HepG2 (cell line): ENCODE data around the gene HBEGF. TPM values are rescaled to one million over a fixed set of nuclear protein-coding genes. Genes with fewer than 3 reads are reported as not detected.

Experiments
- ASH2L ChIP-seq: fragments of 300-600, 200-600 bp; sonication (generic); IDR thresholded peaks from 2 replicates; pipeline ENCODE4 v1.7.0; 2017; ENCODE audit warnings: low read depth, mild to moderate bottlenecking, moderate library complexity, mixed read lengths, low read length; ENCODE audit not compliant: insufficient read length
- FOXC1 ChIP-seq: sonication (generic); formaldehyde crosslinking; IDR thresholded peaks from 2 replicates; pipeline ENCODE4 v1.8.0; 2022; ENCODE audit warnings: mild to moderate bottlenecking, missing genetic modification reagents, borderline replicate concordance
- KMT2B ChIP-seq: IDR thresholded peaks from 2 replicates; pipeline ENCODE4 v1.6.1; 2016; ENCODE audit warnings: missing genetic modification reagents, missing compliant biosample characterization
- ZNF598 ChIP-seq: sonication (generic); formaldehyde crosslinking; IDR thresholded peaks from 2 replicates; pipeline ENCODE4 v1.5.1; 2020; ENCODE audit warnings: mild to moderate bottlenecking, missing genetic modification reagents, borderline replicate concordance
- ZSCAN21 ChIP-seq: sonication (generic); formaldehyde crosslinking; IDR thresholded peaks from 2 replicates; pipeline ENCODE4 v1.8.0; 2022; ENCODE audit warnings: mild to moderate bottlenecking, missing genetic modification reagents, moderate library complexity, borderline replicate concordance
- polyA plus RNA-seq, 8 experiments: library from polyadenylated mRNA; depleted of rRNA in 3 of 8; stranded (reverse) in 7 of 8; unstranded in 1 of 8; fragments of >200 nt; fragmentation: Illumina TruSeq in 4 of 8; extraction: Trizol in 4 of 8; gene quantifications; 2 replicates each; pipeline versions ENCODE4 v1.2.1 to v1.2.3, GENCODE V29; 2011 to 2016; ENCODE audit warnings: low read depth in 4 of 8, missing spikeins in 1 of 8, mixed read lengths in 1 of 8; ENCODE audit not compliant: insufficient read depth in 1 of 8
- total RNA-seq, 5 experiments: library from RNA; depleted of rRNA; stranded (reverse); fragments of >200 nt; fragmentation: Illumina TruSeq; extraction: Trizol; gene quantifications; 2 replicates each; pipeline ENCODE4 v1.2.3, GENCODE V29; 2016; ENCODE audit warnings: low read depth in 1 of 5
- TF ChIP-seq, protein P1 (sequence below): sonication (generic); formaldehyde crosslinking; IDR thresholded peaks from 2 replicates; pipeline ENCODE4 v1.5.0; 2020; ENCODE audit warnings: mild to moderate bottlenecking, missing genetic modification reagents, borderline replicate concordance
- TF ChIP-seq, protein P2 (sequence below): sonication (generic); formaldehyde crosslinking; IDR thresholded peaks from 2 replicates; pipeline ENCODE4 v1.4.0; 2020; ENCODE audit warnings: mild to moderate bottlenecking, missing genetic modification reagents
- TF ChIP-seq, protein P3 (sequence below): IDR thresholded peaks from 2 replicates; pipeline ENCODE4 v1.6.1; 2016; ENCODE audit warnings: missing genetic modification reagents, missing compliant biosample characterization
- TF ChIP-seq, protein P4 (sequence below): sonication (generic); formaldehyde crosslinking; IDR thresholded peaks from 2 replicates; pipeline ENCODE4 v1.9.0; 2022; ENCODE audit warnings: missing genetic modification reagents, mild to moderate bottlenecking, borderline replicate concordance
- TF ChIP-seq, protein P5 (sequence below): sonication (generic); formaldehyde crosslinking; IDR thresholded peaks from 2 replicates; pipeline ENCODE4 v1.4.0; 2020; ENCODE audit warnings: missing genetic modification reagents, low read depth, mild to moderate bottlenecking, borderline replicate concordance

HBEGF gene
- total and polyA plus RNA-seq, 2 of the 13 experiments (the other 11 are each of a cell fraction or from before 2014, with no cell fraction given) = 1.7 to 5.0 TPM

DNA sequence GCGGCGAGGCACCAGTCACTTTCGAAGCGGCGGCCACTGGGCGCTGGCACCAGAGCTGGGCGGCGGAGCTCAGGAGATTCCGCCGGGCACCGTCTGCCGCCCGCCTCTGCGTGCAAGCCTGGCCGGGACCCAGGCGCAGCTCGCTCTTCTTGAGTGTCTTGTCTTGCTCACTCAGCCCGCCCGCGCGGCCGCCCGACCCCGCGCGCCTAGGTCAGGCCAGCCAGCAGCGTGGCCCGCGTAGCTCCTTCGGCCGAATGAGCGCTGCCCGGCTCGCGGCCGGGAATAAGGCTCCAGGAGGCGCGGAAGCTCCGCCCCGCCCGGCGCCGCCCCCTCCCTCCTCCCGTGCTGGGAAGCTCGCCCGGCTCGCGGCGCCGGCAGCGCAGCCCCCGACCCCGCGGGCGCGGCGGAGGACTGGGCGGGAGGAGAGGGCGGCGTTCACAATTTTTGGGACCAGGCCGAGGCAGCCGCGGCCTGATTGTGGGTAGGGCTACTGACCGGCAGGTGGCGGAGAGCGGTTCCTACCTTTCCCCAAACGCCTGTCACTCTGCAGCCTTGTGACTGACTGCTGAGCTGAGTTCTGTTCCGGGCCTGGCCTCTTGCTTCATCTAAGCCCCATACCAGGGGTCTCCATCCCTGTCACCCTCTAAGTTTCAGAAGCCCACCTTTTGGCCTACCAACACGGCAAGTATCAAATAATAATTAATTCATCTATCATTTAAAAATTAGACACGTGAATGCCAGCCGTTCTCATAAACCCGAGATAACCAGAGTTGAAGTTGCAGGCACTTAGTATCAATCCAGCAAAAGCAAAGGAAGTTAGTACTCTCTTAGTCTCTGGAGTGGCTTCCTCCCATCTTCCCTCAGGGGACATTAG is at the start of gene HBEGF (continued):
- TF ChIP-seq, protein P1, sequence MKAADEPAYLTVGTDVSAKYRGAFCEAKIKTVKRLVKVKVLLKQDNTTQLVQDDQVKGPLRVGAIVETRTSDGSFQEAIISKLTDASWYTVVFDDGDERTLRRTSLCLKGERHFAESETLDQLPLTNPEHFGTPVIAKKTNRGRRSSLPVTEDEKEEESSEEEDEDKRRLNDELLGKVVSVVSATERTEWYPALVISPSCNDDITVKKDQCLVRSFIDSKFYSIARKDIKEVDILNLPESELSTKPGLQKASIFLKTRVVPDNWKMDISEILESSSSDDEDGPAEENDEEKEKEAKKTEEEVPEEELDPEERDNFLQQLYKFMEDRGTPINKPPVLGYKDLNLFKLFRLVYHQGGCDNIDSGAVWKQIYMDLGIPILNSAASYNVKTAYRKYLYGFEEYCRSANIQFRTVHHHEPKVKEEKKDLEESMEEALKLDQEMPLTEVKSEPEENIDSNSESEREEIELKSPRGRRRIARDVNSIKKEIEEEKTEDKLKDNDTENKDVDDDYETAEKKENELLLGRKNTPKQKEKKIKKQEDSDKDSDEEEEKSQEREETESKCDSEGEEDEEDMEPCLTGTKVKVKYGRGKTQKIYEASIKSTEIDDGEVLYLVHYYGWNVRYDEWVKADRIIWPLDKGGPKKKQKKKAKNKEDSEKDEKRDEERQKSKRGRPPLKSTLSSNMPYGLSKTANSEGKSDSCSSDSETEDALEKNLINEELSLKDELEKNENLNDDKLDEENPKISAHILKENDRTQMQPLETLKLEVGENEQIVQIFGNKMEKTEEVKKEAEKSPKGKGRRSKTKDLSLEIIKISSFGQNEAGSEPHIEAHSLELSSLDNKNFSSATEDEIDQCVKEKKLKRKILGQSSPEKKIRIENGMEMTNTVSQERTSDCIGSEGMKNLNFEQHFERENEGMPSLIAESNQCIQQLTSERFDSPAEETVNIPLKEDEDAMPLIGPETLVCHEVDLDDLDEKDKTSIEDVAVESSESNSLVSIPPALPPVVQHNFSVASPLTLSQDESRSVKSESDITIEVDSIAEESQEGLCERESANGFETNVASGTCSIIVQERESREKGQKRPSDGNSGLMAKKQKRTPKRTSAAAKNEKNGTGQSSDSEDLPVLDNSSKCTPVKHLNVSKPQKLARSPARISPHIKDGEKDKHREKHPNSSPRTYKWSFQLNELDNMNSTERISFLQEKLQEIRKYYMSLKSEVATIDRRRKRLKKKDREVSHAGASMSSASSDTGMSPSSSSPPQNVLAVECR (CRISPR knock-in tag) = peak; percentile 55; the same call in 1 of the 2 replicates
- TF ChIP-seq, protein P2, sequence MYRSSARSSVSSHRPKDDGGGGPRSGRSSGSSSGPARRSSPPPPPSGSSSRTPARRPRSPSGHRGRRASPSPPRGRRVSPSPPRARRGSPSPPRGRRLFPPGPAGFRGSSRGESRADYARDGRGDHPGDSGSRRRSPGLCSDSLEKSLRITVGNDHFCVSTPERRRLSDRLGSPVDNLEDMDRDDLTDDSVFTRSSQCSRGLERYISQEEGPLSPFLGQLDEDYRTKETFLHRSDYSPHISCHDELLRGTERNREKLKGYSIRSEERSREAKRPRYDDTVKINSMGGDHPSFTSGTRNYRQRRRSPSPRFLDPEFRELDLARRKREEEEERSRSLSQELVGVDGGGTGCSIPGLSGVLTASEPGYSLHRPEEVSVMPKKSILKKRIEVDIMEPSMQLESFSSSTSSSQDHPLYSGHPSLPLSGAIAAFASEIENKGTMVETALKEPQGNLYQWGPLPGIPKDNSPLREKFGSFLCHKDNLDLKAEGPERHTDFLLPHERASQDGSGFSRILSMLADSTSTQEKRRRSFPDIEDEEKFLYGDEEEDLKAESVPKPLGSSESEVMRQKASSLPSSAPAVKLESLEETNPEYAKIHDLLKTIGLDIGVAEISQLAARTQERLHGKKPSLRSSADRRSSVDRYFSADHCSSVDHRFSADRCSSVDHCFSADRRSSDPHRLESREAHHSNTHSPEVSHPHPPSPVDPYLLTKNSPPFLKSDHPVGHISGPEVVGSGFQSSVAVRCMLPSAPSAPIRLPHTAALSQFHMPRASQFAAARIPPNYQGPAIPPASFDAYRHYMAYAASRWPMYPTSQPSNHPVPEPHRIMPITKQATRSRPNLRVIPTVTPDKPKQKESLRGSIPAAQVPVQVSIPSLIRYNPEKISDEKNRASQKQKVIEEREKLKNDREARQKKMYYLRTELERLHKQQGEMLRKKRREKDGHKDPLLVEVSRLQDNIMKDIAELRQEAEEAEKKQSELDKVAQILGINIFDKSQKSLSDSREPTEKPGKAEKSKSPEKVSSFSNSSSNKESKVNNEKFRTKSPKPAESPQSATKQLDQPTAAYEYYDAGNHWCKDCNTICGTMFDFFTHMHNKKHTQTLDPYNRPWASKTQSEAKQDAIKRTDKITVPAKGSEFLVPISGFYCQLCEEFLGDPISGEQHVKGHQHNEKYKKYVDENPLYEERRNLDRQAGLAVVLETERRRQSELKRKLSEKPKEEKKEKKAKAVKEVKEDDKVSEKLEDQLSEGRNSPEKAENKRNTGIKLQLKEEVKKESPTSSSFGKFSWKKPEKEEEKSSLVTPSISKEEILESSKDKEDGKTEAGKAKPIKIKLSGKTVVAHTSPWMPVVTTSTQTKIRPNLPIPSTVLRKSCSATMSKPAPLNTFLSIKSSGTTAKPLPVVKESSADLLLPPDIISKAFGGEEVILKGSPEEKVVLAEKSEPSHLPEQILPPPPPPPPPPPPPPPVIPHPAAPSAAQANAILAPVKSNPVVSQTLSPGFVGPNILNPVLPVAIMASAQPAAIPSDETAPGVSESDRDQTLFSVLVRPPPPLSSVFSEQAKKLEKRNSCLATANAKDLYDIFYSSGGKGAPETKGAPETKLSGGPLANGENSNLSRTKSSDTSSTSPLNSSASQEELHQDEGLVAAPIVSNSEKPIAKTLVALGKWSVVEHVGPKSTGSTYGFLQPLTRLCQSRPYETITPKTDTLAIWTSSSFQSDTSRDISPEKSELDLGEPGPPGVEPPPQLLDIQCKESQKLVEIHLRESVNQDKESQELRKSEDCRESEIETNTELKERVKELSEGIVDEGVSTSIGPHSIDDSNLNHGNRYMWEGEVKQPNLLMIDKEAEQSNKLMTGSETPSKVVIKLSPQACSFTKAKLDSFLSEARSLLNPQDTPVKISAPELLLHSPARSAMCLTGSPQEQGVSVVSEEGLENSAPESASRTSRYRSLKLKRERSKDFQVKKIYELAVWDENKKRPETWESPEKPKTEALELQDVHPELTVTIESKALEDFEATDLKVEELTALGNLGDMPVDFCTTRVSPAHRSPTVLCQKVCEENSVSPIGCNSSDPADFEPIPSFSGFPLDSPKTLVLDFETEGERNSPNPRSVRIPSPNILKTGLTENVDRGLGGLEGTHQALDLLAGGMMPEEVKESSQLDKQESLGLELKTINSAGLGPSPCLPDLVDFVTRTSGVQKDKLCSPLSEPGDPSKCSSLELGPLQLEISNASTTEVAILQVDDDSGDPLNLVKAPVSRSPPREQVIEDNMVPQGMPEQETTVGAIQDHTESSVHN (CRISPR knock-in tag) = 0 out of 2 replicates have a peak, but pooled peaks have one; percentile 24
- TF ChIP-seq ASH2L = peak; percentile 37
- TF ChIP-seq, protein P3, sequence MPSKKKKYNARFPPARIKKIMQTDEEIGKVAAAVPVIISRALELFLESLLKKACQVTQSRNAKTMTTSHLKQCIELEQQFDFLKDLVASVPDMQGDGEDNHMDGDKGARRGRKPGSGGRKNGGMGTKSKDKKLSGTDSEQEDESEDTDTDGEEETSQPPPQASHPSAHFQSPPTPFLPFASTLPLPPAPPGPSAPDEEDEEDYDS = 0 out of 2 replicates have a peak, but pooled peaks have one; percentile 54
- TF ChIP-seq KMT2B (CRISPR knock-in tag) = no peak
- no peak for TF ChIP-seq ZNF598
- TF ChIP-seq FOXC1 (CRISPR knock-in tag) = peak; percentile 76; the same call in 1 of the 2 replicates
- TF ChIP-seq, protein P4, sequence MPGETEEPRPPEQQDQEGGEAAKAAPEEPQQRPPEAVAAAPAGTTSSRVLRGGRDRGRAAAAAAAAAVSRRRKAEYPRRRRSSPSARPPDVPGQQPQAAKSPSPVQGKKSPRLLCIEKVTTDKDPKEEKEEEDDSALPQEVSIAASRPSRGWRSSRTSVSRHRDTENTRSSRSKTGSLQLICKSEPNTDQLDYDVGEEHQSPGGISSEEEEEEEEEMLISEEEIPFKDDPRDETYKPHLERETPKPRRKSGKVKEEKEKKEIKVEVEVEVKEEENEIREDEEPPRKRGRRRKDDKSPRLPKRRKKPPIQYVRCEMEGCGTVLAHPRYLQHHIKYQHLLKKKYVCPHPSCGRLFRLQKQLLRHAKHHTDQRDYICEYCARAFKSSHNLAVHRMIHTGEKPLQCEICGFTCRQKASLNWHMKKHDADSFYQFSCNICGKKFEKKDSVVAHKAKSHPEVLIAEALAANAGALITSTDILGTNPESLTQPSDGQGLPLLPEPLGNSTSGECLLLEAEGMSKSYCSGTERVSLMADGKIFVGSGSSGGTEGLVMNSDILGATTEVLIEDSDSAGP (CRISPR knock-in tag) = peak; percentile 23; the same call in 1 of the 2 replicates
- TF ChIP-seq ZSCAN21 = peak; percentile 14; the same call in 1 of the 2 replicates
- TF ChIP-seq, protein P5, sequence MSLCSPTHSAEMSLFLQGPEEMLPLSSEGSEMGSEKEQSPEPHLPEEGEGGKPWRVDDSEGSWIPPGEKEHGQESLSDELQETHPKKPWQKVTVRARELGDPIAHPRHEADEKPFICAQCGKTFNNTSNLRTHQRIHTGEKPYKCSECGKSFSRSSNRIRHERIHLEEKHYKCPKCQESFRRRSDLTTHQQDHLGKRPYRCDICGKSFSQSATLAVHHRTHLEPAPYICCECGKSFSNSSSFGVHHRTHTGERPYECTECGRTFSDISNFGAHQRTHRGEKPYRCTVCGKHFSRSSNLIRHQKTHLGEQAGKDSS (CRISPR knock-in tag) = no peak
